HEK293T (cell line): Measurements from ENCODE around the gene TMEM260.

ENCODE experiments used
- BHLHE40 ChIP-seq: fragments of 450-650 bp; IDR thresholded peaks from 2 replicates; pipeline ENCODE4 v1.6.1; 2016; ENCODE audit warnings: mild to moderate bottlenecking, moderate library complexity, borderline replicate concordance
- CTBP1 ChIP-seq: fragments of 450-650 bp; IDR thresholded peaks from 2 replicates; pipeline ENCODE4 v1.6.1; 2016; ENCODE audit warnings: borderline replicate concordance
- ELF4 ChIP-seq: fragments of 450-650 bp; IDR thresholded peaks from 2 replicates; pipeline ENCODE4 v1.6.1; 2017; ENCODE audit warnings: antibody characterized with exemption
- FOXA1 ChIP-seq: fragments of 450-650 bp; IDR thresholded peaks from 2 replicates; pipeline ENCODE4 v1.6.1; 2016; ENCODE audit warnings: mild to moderate bottlenecking
- FOXK2 ChIP-seq: fragments of 450-650 bp; IDR thresholded peaks from 2 replicates; pipeline ENCODE4 v1.6.1; 2016; ENCODE audit warnings: mild to moderate bottlenecking
- FOXM1 ChIP-seq: fragments of 450-650 bp; IDR thresholded peaks from 2 replicates; pipeline ENCODE4 v1.6.1; 2017; ENCODE audit warnings: mild to moderate bottlenecking, borderline replicate concordance
- HDGF ChIP-seq: fragments of 450-650 bp; IDR thresholded peaks from 2 replicates; pipeline ENCODE4 v1.6.1; 2017; ENCODE audit warnings: antibody characterized with exemption, borderline replicate concordance
- L3MBTL2 ChIP-seq: fragments of 450-650 bp; conservative IDR thresholded peaks from 2 replicates; pipeline ENCODE4 v1.6.1; 2016; ENCODE audit warnings: mild to moderate bottlenecking
- NFRKB ChIP-seq: fragments of 450-650 bp; IDR thresholded peaks from 2 replicates; pipeline ENCODE4 v1.6.1; 2016; ENCODE audit warnings: mild to moderate bottlenecking, moderate library complexity
- PKNOX1 ChIP-seq: fragments of 450-650 bp; IDR thresholded peaks from 2 replicates; pipeline ENCODE4 v1.6.1; 2016
- SP1 ChIP-seq: fragments of 450-650 bp; IDR thresholded peaks from 2 replicates; pipeline ENCODE4 v1.6.1; 2017
- SUZ12 ChIP-seq: fragments of 450-650 bp; IDR thresholded peaks from 2 replicates; pipeline ENCODE4 v1.6.1; 2016; ENCODE audit warnings: mild to moderate bottlenecking
- ZNF384 ChIP-seq: fragments of 450-650 bp; IDR thresholded peaks from 2 replicates; pipeline ENCODE4 v1.6.1; 2016

- no peak for TF ChIP-seq ZNF384
- TF ChIP-seq ELF4: no peak
- no peak for TF ChIP-seq CTBP1
- no peak for TF ChIP-seq FOXK2
- no peak for TF ChIP-seq PKNOX1
- TF ChIP-seq FOXA1: no peak
- no peak for TF ChIP-seq HDGF
- TF ChIP-seq FOXM1: no peak
- no peak for TF ChIP-seq BHLHE40
- TF ChIP-seq SUZ12: no peak
- no peak for TF ChIP-seq SP1
- no peak for TF ChIP-seq NFRKB
- TF ChIP-seq L3MBTL2: no peak
Measured at GRCh38 chr14:56603648-56604047, 24.1 kb downstream of the TMEM260 start.
